Measurements from ENCODE around the gene VAV2.

GRCh38 chr9:133996531-133997520, 4.7 kb upstream of the VAV2 start:
- TF ChIP-seq CTCF (conservative IDR thresholded peaks at IDR 0.05; ENCODE audit: low read length) (no peak), EZH2phosphoT487 (IDR thresholded peaks at IDR 0.05; ENCODE audit: borderline replicate concordance, low read depth, low read length) (no peak)
